Upper lobe of left lung (tissue), 6 donors: Measurements from ENCODE around the gene HIVEP3. TPM values are rescaled to one million over a fixed set of nuclear protein-coding genes. Genes with fewer than 3 reads are reported as not detected.

Experiments
- ATAC-seq, 2 donors: fragments of 200-7000 bp; cut with Tn5 transposase; one replicate each; pipeline ENCODE4 v1.9.1; 2022; ENCODE audit warnings: mild to moderate bottlenecking in 2 of 2, moderate library complexity in 2 of 2; ENCODE audit not compliant: low FRiP score in 2 of 2
- DNase-seq, 2 donors: peaks; one replicate each; pipeline ENCODE4 v3.0.0-alpha.2; 2019 to 2020
- H3K27ac ChIP-seq, 4 donors: fragments of 200-600 bp; sonication (generic); one replicate each; pipeline ENCODE4 v1.5.1; 2016 to 2019
- H3K27me3 ChIP-seq, 4 donors: fragments of 200-600 bp; sonication (generic); one replicate each; pipeline ENCODE4 v1.5.1; 2017 to 2019
- H3K36me3 ChIP-seq, 4 donors: fragments of 200-600 bp; sonication (generic); one replicate each; pipeline ENCODE4 v1.5.1; 2016 to 2019
- H3K4me1 ChIP-seq, 4 donors: fragments of 200-600 bp; sonication (generic); one replicate each; pipeline ENCODE4 v1.5.1; 2018 to 2019
- H3K4me3 ChIP-seq, 4 donors: fragments of 200-600 bp; sonication (generic); one replicate each; pipeline ENCODE4 v1.5.1; 2017 to 2019; ENCODE audit warnings: mild to moderate bottlenecking in 2 of 4, moderate library complexity in 1 of 4
- H3K9me3 ChIP-seq, 4 donors: fragments of 200-600 bp; sonication (generic); one replicate each; pipeline ENCODE4 v1.5.1; 2018 to 2019
- CTCF ChIP-seq, 6 experiments: fragments of 450-650 bp in 4 of 6; fragments of 200-600 bp in 2 of 6; sonication (generic) in 2 of 6; IDR thresholded peaks; one replicate each; pipeline ENCODE4 v1.5.1; 2016 to 2019; ENCODE audit warnings: antibody characterized with exemption in 6 of 6
- EP300 ChIP-seq, 4 donors: sonication (generic); formaldehyde crosslinking; IDR thresholded peaks; one replicate each; pipeline ENCODE4 v1.5.1; 2017; ENCODE audit warnings: antibody characterized with exemption in 4 of 4, control low read depth in 2 of 4
- POLR2A ChIP-seq, 4 donors: fragments of 450-650 bp; IDR thresholded peaks; one replicate each; pipeline ENCODE4 v1.5.1; 2016 to 2017; ENCODE audit warnings: antibody characterized with exemption in 4 of 4, mild to moderate bottlenecking in 2 of 4
- POLR2AphosphoS5 ChIP-seq, 2 donors: sonication (generic); formaldehyde crosslinking; IDR thresholded peaks; one replicate each; pipeline ENCODE4 v1.5.1; 2017; ENCODE audit warnings: antibody characterized with exemption in 2 of 2
- WGBS, 2 donors: methylation state at CpG; one replicate each; pipeline ENCODE4 v1.1.5; 2017 to 2018; 5-methylcytosine and 5-hydroxymethylcytosine counted together
- total RNA-seq, 6 donors: library from RNA; depleted of rRNA in 4 of 6; stranded (reverse); fragments of >200 nt in 4 of 6; gene quantifications; one replicate each; pipeline versions ENCODE4 v1.1.0 to v1.2.1, GENCODE V29; 2016 to 2021
- donor health status: DM: no; HTN: no; CAD: no; lungs with moderate emphysema.
- donor health status: DM: no; HTN: yes; CAD: no; lungs with severe emphysema.

The HIVEP3 gene
- total RNA-seq, 6 donors from 2014 or later, result 9.7 to 23.0 (median 11.6) TPM

DNA sequence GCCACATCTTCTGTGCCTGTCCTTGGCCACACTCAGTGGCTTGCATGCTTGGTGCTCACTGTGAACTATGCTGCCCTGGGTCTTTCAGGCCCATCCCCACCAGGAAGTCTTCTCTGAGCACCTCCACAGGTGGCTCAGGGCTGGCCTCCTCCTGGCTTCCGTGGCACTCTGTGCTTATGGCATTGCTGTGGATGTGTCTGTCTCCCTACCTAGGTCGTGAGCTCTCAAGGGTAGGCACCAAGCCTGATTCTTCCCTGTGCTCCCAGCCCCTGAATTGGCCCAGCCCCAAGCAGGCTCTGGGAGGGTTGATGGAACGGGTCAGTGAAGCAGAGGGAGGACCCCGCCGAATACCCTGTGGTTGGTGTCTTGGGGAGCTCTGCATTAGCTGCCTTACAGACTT lies 236.6 kb downstream of the HIVEP3 start:
- TF ChIP-seq EP300 (IDR thresholded peaks at IDR 0.05) (no peak), POLR2AphosphoS5 (IDR thresholded peaks at IDR 0.05) (no peak), CTCF (IDR thresholded peaks at IDR 0.05) (no peak), POLR2A (IDR thresholded peaks at IDR 0.05) (no peak)
- no peak overlapping the region for H3K4me3 ChIP-seq
- peaks cover 14 to 43% (median 30%) of the 10 kb centered on the region in 4 donors for H3K4me1 ChIP-seq
- no peaks in the 10 kb centered on the region for H3K27me3 ChIP-seq
- no peaks in the 10 kb centered on the region for H3K36me3 ChIP-seq
- WGBS, 2 donors, result 92 to 100% methylated on average over 3 to 5 of the region's 5 CpGs
- no peak overlapping the region for H3K27ac ChIP-seq
- ATAC-seq, result no peak
- H3K9me3 ChIP-seq, result no peaks in the 10 kb centered on the region
- no peak for DNase-seq

DNA sequence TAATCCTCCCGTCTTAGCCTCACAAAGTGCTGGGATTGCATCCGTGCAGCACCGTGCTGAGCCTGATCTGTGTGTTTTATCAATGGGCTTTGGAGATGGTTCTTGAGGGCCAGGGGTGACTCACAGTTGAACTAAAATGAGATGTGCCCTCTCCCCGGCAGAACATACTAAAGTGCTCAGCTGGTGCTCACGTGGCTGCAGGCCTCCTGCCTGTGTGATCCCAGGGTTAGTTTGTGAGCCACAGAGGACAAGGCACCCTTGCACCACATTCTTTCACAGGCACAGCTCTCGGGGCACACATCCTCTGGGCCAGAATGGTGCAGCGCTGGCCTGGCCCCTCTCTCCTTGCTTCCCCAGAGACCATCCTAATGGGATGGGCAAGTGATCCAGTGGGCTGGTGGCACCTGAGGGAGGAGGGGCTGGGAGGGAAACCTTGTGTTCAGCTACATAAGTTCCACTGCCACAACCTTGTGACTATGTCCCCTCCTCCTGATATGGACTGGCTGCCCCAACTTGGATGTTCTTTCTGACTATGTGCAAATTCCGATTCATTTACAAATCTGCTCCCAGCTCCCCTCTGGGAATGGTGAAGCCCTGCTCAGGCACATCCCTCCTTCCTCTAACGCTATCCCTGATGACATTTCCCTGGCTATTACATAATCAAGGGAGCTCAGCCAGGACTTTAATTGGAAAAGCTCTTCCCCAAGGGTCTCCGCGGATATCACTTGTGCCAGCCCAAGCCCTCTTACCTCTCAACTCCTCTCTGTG lies 237.2 kb downstream of the HIVEP3 start:
- 72 to 89% methylated on average over 10 to 11 of the region's 11 CpGs for WGBS, 2 donors
- Histone ChIP-seq H3K27ac (peak overlapping the region in 1 of 4 donors; percentile 26), H3K4me1 (peaks cover 14 to 43% (median 30%) of the 10 kb centered on the region in 4 donors), H3K4me3 (no peak overlapping the region), H3K36me3 (no peaks in the 10 kb centered on the region), H3K27me3 (no peaks in the 10 kb centered on the region), H3K9me3 (no peaks in the 10 kb centered on the region)
- TF ChIP-seq POLR2A (IDR thresholded peaks at IDR 0.05) (no peak), EP300 (IDR thresholded peaks at IDR 0.05) (no peak), POLR2AphosphoS5 (IDR thresholded peaks at IDR 0.05) (no peak), CTCF (IDR thresholded peaks at IDR 0.05) (no peak)
- ATAC-seq (no peak), DNase-seq (no peak)

DNA sequence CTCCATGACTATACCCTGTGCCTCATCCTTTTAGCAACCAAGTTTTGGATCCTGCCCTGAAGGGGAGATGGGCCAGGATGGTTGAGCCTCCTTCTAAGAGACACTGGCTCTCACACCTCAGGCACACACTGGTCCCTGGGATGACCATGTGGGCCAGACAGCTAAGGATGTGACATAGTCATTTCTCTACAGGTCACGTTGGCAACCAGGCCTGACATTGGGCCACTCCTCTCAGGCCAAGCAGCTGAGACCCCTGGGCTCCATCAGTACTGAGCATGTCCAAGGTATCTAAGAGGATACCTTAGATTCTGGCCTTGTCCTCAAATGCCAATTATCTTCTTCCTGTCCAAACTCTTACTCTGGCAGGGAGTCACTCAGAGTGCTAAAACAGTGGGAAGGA lies 238.7 kb downstream of the HIVEP3 start:
- WGBS, 2 donors, result 78% methylated on average over 1 of the region's 1 CpG; no CpG with 5 or more reads in 1 of the 2 donors
- DNase-seq (no peak), ATAC-seq (no peak)
- TF ChIP-seq EP300 (IDR thresholded peaks at IDR 0.05), result no peak
- no peak for TF ChIP-seq CTCF (IDR thresholded peaks at IDR 0.05)
- no peak for TF ChIP-seq POLR2AphosphoS5 (IDR thresholded peaks at IDR 0.05)
- TF ChIP-seq POLR2A (IDR thresholded peaks at IDR 0.05), result no peak
- H3K36me3 ChIP-seq, result no peaks in the 10 kb centered on the region
- no peaks in the 10 kb centered on the region for H3K9me3 ChIP-seq
- no peak overlapping the region for H3K4me3 ChIP-seq
- H3K27ac ChIP-seq, result no peak overlapping the region
- H3K27me3 ChIP-seq, result no peaks in the 10 kb centered on the region
- peaks cover 14 to 43% (median 29%) of the 10 kb centered on the region in 4 donors for H3K4me1 ChIP-seq

DNA sequence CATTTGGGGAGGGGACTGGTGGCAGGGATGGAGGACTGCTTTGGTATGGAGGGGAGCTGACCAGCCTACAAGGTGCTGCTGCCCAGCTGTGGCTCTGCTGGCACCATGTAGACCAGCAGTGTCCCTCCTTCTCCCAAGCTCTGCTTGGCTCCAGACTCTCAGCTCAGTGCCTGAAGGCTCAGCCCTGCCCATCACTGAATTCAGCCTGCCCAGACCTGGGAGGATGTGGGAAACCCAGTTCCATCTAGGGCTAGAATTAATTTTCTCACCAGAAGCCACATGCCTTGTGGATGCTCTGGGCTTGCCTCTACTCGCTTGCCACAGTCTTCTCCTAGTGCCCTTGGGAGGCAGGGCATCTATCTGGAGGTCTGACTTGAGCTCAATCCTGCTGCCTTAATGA lies 239.2 kb downstream of the HIVEP3 start:
- Histone ChIP-seq H3K27ac (no peak overlapping the region), H3K4me3 (no peak overlapping the region), H3K27me3 (no peaks in the 10 kb centered on the region), H3K4me1 (peaks cover 14 to 43% (median 26%) of the 10 kb centered on the region in 4 donors), H3K36me3 (no peaks in the 10 kb centered on the region), H3K9me3 (no peaks in the 10 kb centered on the region)
- WGBS, 2 donors, result 90% methylated on average over 1 of the region's 1 CpG
- no peak for ATAC-seq
- no peak for DNase-seq
- TF ChIP-seq POLR2A (IDR thresholded peaks at IDR 0.05) (no peak), CTCF (IDR thresholded peaks at IDR 0.05) (no peak), POLR2AphosphoS5 (IDR thresholded peaks at IDR 0.05) (no peak), EP300 (IDR thresholded peaks at IDR 0.05) (no peak)
